H1 (cell line): ENCODE data around the gene ACER3. TPM values are rescaled to one million over a fixed set of nuclear protein-coding genes. Genes with fewer than 3 reads are reported as not detected.

Experiments
- CTCF ChIA-PET: fragments of 300-600 bp; sonication (Branson Sonifier 250); formaldehyde crosslinking; loops from one replicate; lab custom pipeline; 2021; ENCODE audit not compliant: partially characterized antibody; lab: Charles Lee
- POLR2A ChIA-PET: fragments of 300-600 bp; sonication (Branson Sonifier 250); formaldehyde crosslinking; loops from one replicate; lab custom pipeline; 2021; ENCODE audit warnings: inconsistent platforms; ENCODE audit not compliant: partially characterized antibody; lab: Charles Lee
- DNase-seq, 2 experiments: peaks; one replicate each; pipeline versions ENCODE4 v3.0.0 to v3.0.0-alpha.2; 2010 to 2022; ENCODE audit warnings: low spot score in 2 of 2, low read depth in 1 of 2, mixed read lengths in 1 of 2
- FAIRE-seq: peaks from 2 replicates; lab custom pipeline; 2011; peaks lifted over from hg19 to GRCh38; lab: Jason Lieb, UNC
- H2AFZ ChIP-seq: 2 replicates; pipeline ENCODE4 v1.8.1; 2012; ENCODE audit warnings: low read length, inconsistent platforms
- H2AK5ac ChIP-seq: 2 replicates; pipeline ENCODE4 v1.6.1; 2013; ENCODE audit warnings: low read depth, low read length
- H2BK120ac ChIP-seq: replicated peaks from 2 replicates; pipeline ENCODE3; 2013; ENCODE audit warnings: low read depth, low read length, inconsistent platforms
- H2BK12ac ChIP-seq: 2 replicates; pipeline ENCODE4 v1.6.1; 2013; ENCODE audit warnings: low read depth, low read length
- H2BK15ac ChIP-seq: 2 replicates; pipeline ENCODE4 v1.6.1; 2013; ENCODE audit warnings: low read length
- H2BK20ac ChIP-seq: 2 replicates; pipeline ENCODE4 v1.6.1; 2013; ENCODE audit warnings: low read length
- H2BK5ac ChIP-seq: 2 replicates; pipeline ENCODE4 v1.6.1; 2013; ENCODE audit warnings: low read depth, low read length
- H3K14ac ChIP-seq: 2 replicates; pipeline ENCODE4 v1.6.1; 2013; ENCODE audit warnings: inconsistent platforms; ENCODE audit not compliant: insufficient read length
- H3K18ac ChIP-seq: 2 replicates; pipeline ENCODE4 v1.6.1; 2013; ENCODE audit warnings: low read length; ENCODE audit errors: extremely low read depth
- H3K23ac ChIP-seq: 2 replicates; pipeline ENCODE4 v1.6.1; 2013; ENCODE audit warnings: inconsistent platforms; ENCODE audit not compliant: insufficient read length
- H3K23me2 ChIP-seq: 2 replicates; pipeline ENCODE4 v1.6.1; 2013; ENCODE audit warnings: low read depth, low read length
- H3K27ac ChIP-seq: 2 replicates; pipeline ENCODE4 v1.6.1; 2011; ENCODE audit warnings: low read depth, low read length, inconsistent platforms
- H3K27me3 ChIP-seq, 4 experiments: replicated peaks in 1 of 4; 1 replicate in 1 of 4; 2 replicates in 3 of 4; pipeline versions ENCODE4 v1.6.1 to v1.8.1; 2011 to 2013; ENCODE audit warnings: low read length in 3 of 4, mild to moderate bottlenecking in 3 of 4, inconsistent platforms in 2 of 4, mixed read lengths in 2 of 4, moderate library complexity in 1 of 4; ENCODE audit not compliant: control insufficient read depth in 3 of 4, insufficient read depth in 3 of 4; ENCODE audit errors: extremely low read depth in 1 of 4
- H3K36me3 ChIP-seq, 4 experiments: 2 replicates each; pipeline versions ENCODE4 v1.6.1 to v1.8.1; 2011 to 2013; ENCODE audit warnings: mild to moderate bottlenecking in 4 of 4, low read length in 3 of 4, moderate library complexity in 2 of 4, control low read depth in 1 of 4, inconsistent platforms in 1 of 4; ENCODE audit not compliant: insufficient read depth in 4 of 4, control insufficient read depth in 2 of 4
- H3K4ac ChIP-seq: replicated peaks from 2 replicates; pipeline ENCODE3; 2013; ENCODE audit warnings: low read length, low read depth, mixed read lengths, inconsistent platforms; ENCODE audit not compliant: insufficient read length
- H3K4me1 ChIP-seq, 4 experiments: replicated peaks in 1 of 4; 1 replicate in 1 of 4; 2 replicates in 3 of 4; pipeline versions ENCODE4 v1.6.1 to v1.8.1; 2011 to 2013; ENCODE audit warnings: low read length in 3 of 4, inconsistent platforms in 2 of 4, mixed read lengths in 1 of 4; ENCODE audit not compliant: insufficient read depth in 4 of 4, control insufficient read depth in 3 of 4
- H3K4me2 ChIP-seq, 2 experiments: 2 replicates each; pipeline versions ENCODE4 v1.6.1 to v1.8.1; 2011 to 2013; ENCODE audit warnings: low read depth in 2 of 2, low read length in 2 of 2, control low read depth in 1 of 2, inconsistent platforms in 1 of 2, mild to moderate bottlenecking in 1 of 2; ENCODE audit not compliant: insufficient read depth in 1 of 2
- H3K4me3 ChIP-seq, 4 experiments: fragments of 200-600, 300-600 bp in 1 of 4; sonication (generic), shearing (Covaris generic), sonication (Bioruptor Twin) in 1 of 4; 2 replicates each; pipeline versions ENCODE4 v1.5.1 to v1.8.1; 2011 to 2016; ENCODE audit warnings: low read length in 4 of 4, low read depth in 3 of 4, control low read depth in 2 of 4, inconsistent platforms in 2 of 4, mild to moderate bottlenecking in 2 of 4, mixed read lengths in 1 of 4, moderate library complexity in 1 of 4; ENCODE audit not compliant: insufficient read depth in 2 of 4; ENCODE audit errors: extremely low read depth in 1 of 4
- H3K56ac ChIP-seq: replicated peaks from 2 replicates; pipeline ENCODE3; 2013; ENCODE audit warnings: low read depth, mild to moderate bottlenecking, mixed read lengths, low read length, inconsistent platforms; ENCODE audit not compliant: insufficient read length
- H3K79me1 ChIP-seq: 2 replicates; pipeline ENCODE4 v1.6.1; 2013; ENCODE audit warnings: low read depth, low read length, control low read depth
- H3K79me2 ChIP-seq, 2 experiments: 2 replicates each; pipeline versions ENCODE4 v1.6.1 to v1.8.1; 2012 to 2013; ENCODE audit warnings: low read length in 2 of 2, mild to moderate bottlenecking in 2 of 2, inconsistent platforms in 1 of 2; ENCODE audit not compliant: insufficient read depth in 2 of 2, control insufficient read depth in 1 of 2
- H3K9ac ChIP-seq, 4 experiments: replicated peaks in 1 of 4; 1 replicate in 1 of 4; 2 replicates in 3 of 4; pipeline versions ENCODE4 v1.6.1 to v1.8.1; 2011 to 2013; ENCODE audit warnings: low read depth in 3 of 4, low read length in 3 of 4, control low read depth in 2 of 4, mild to moderate bottlenecking in 2 of 4, moderate library complexity in 2 of 4, inconsistent platforms in 1 of 4; ENCODE audit errors: extremely low read depth in 1 of 4
- H3K9me3 ChIP-seq, 2 experiments: 2 replicates each; pipeline versions ENCODE4 v1.6.1 to v1.8.1; 2012 to 2013; ENCODE audit warnings: mild to moderate bottlenecking in 2 of 2, moderate library complexity in 2 of 2, control low read depth in 1 of 2, inconsistent platforms in 1 of 2, low read depth in 1 of 2, low read length in 1 of 2, mixed read lengths in 1 of 2; ENCODE audit not compliant: insufficient read depth in 2 of 2
- H4K20me1 ChIP-seq, 2 experiments: replicated peaks in 1 of 2; 2 replicates each; pipeline versions ENCODE3 to v1.8.1; 2011 to 2013; ENCODE audit warnings: inconsistent platforms in 2 of 2, low read length in 2 of 2, mild to moderate bottlenecking in 1 of 2; ENCODE audit not compliant: insufficient read depth in 2 of 2, control insufficient read depth in 1 of 2
- H4K5ac ChIP-seq: 2 replicates; pipeline ENCODE4 v1.6.1; 2013; ENCODE audit warnings: low read length, low read depth, mixed read lengths, inconsistent platforms; ENCODE audit not compliant: insufficient read length
- H4K8ac ChIP-seq: 2 replicates; pipeline ENCODE4 v1.8.0; 2013; ENCODE audit warnings: mild to moderate bottlenecking, moderate library complexity, low read length, inconsistent platforms; ENCODE audit not compliant: insufficient read depth; ENCODE audit errors: extremely low read depth
- H4K91ac ChIP-seq: replicated peaks from 2 replicates; pipeline ENCODE3; 2013; ENCODE audit warnings: low read length, mixed read lengths, inconsistent platforms; ENCODE audit not compliant: insufficient read length
- ATF3 ChIP-seq: IDR thresholded peaks from 2 replicates; pipeline ENCODE4 v1.6.1; 2011; ENCODE audit warnings: low read depth, mild to moderate bottlenecking, low read length; ENCODE audit not compliant: insufficient read depth
- BRCA1 ChIP-seq: IDR thresholded peaks from 2 replicates; pipeline ENCODE4 v1.6.1; 2012; ENCODE audit warnings: low read depth, low read length, improper control_type of control experiment
- EGR1 ChIP-seq: IDR thresholded peaks from 2 replicates; pipeline ENCODE4 v1.6.1; 2011; ENCODE audit warnings: low read depth, low read length, borderline replicate concordance
- EP300 ChIP-seq, 2 experiments: IDR thresholded peaks; 1 replicate in 1 of 2; 2 replicates in 1 of 2; pipeline ENCODE4 v1.6.1; 2011 to 2012; ENCODE audit warnings: low read depth in 2 of 2, low read length in 2 of 2, mild to moderate bottlenecking in 2 of 2, borderline replicate concordance in 1 of 2, inconsistent platforms in 1 of 2, moderate library complexity in 1 of 2
- FOSL1 ChIP-seq: IDR thresholded peaks from 2 replicates; pipeline ENCODE4 v1.6.1; 2011; ENCODE audit warnings: mild to moderate bottlenecking, low read depth, low read length, moderate library complexity; ENCODE audit not compliant: insufficient read depth
- JUN ChIP-seq: IDR thresholded peaks from 2 replicates; pipeline ENCODE4 v1.6.1; 2011; ENCODE audit warnings: low read depth, mild to moderate bottlenecking, improper control_type of control experiment, low read length
- JUND ChIP-seq: IDR thresholded peaks from 2 replicates; pipeline ENCODE4 v1.6.1; 2011; ENCODE audit warnings: mild to moderate bottlenecking, improper control_type of control experiment, low read length
- KDM1A ChIP-seq: fragments of 200-600, 300-600 bp; sonication (generic); IDR thresholded peaks from 2 replicates; pipeline ENCODE4 v1.7.1; 2016; ENCODE audit warnings: mild to moderate bottlenecking, low read length, borderline replicate concordance
- MAFK ChIP-seq: IDR thresholded peaks from 2 replicates; pipeline ENCODE4 v1.6.1; 2012; ENCODE audit warnings: low read depth, mild to moderate bottlenecking, improper control_type of control experiment, low read length
- SIN3A ChIP-seq, 2 experiments: IDR thresholded peaks in 1 of 2; conservative IDR thresholded peaks in 1 of 2; 2 replicates each; pipeline ENCODE4 v1.6.1; 2011 to 2012; ENCODE audit warnings: low read length in 2 of 2, improper control_type of control experiment in 1 of 2, low read depth in 1 of 2, mild to moderate bottlenecking in 1 of 2
- TBP ChIP-seq: IDR thresholded peaks from 2 replicates; pipeline ENCODE4 v1.6.1; 2011; ENCODE audit warnings: low read depth, low read length, improper control_type of control experiment
- ZNF274 ChIP-seq: IDR thresholded peaks from 2 replicates; pipeline ENCODE4 v1.7.0; 2012; ENCODE audit warnings: low read length, borderline replicate concordance; ENCODE audit errors: extremely low read depth
- WGBS, 2 experiments: shearing (Covaris generic) in 1 of 2; methylation state at CpG; one replicate each; pipeline versions ENCODE4 v1.1.6 to v1.1.7; 2013 to 2015; ENCODE audit warnings: low lambda C conversion rate in 2 of 2, mixed read lengths in 2 of 2, inconsistent platforms in 1 of 2, low coverage in 1 of 2, missing lambda C conversion rate in 1 of 2; ENCODE audit not compliant: insufficient replicate concordance in 2 of 2, insufficient coverage in 1 of 2, insufficient read length in 1 of 2; ENCODE audit errors: extremely low coverage in 1 of 2, missing lambda C conversion rate in 1 of 2; 5-methylcytosine and 5-hydroxymethylcytosine counted together
- polyA plus RNA-seq, 7 experiments: library from polyadenylated mRNA; depleted of rRNA in 3 of 7; stranded (reverse) in 5 of 7; unstranded in 2 of 7; fragments of >200 nt in 5 of 7; fragments of 200-250 nt in 2 of 7; gene quantifications; 1 replicate in 5 of 7; 2 replicates in 1 of 7; 4 replicates in 1 of 7; pipeline versions ENCODE4 v1.2.1 to v1.2.3, GENCODE V29; 2011 to 2013; ENCODE audit warnings: missing spikeins in 2 of 7, mixed read lengths in 2 of 7
- total RNA-seq: library from RNA; stranded (reverse); fragmentation: NEBNext Ultra II Directional; extraction: Animal tissue kit (Norgen Biotek cat#: 25700); gene quantifications from 2 replicates; pipeline ENCODE4 v1.2.1, GENCODE V29; 2021

ACER3 gene
- total and polyA plus RNA-seq, 2 of the 8 experiments (the other 6 are each of a cell fraction or from before 2014, with no cell fraction given): 5.7 to 16.2 TPM

GRCh38 chr11:76845069-76845468 is 15.6 kb upstream of the ACER3 start:
- 70% methylated on average over 3 of the region's 3 CpGs; no CpG with 5 or more reads in 1 of the 2 experiments for WGBS, 2 experiments
- no peaks in the 10 kb centered on the region; a peak in 1 of 7 replicates for H3K4me1 ChIP-seq
- H2BK15ac ChIP-seq: no peak overlapping the region
- no peak for TF ChIP-seq ATF3
- no peak for TF ChIP-seq EGR1
- no peak for TF ChIP-seq ZNF274
- no peak for TF ChIP-seq JUND
- no peak for TF ChIP-seq JUN
- TF ChIP-seq FOSL1: no peak
- no peak for TF ChIP-seq BRCA1
- TF ChIP-seq TBP: no peak
- TF ChIP-seq KDM1A: no peak
- no peak for TF ChIP-seq EP300 (IDR thresholded peaks at IDR 0.05; ENCODE audit: borderline replicate concordance in 1 of 2, low read depth in 2 of 2, low read length in 2 of 2)
- TF ChIP-seq MAFK: no peak
- TF ChIP-seq SIN3A (conservative IDR thresholded peaks at IDR 0.05 in 1 of 2, IDR thresholded peaks at IDR 0.05 in 1 of 2; ENCODE audit: low read depth in 1 of 2, low read length in 2 of 2): no peak
- TF ChIP-seq, all 59 proteins: peak for 0
- Histone ChIP-seq H2BK12ac (no peak overlapping the region), H3K27ac (no peak overlapping the region), H3K79me2 (no peaks in the 10 kb centered on the region), H3K79me1 (no peaks in the 10 kb centered on the region), H2BK5ac (no peak overlapping the region), H3K4me3 (no peak overlapping the region), H3K23me2 (no peaks in the 10 kb centered on the region), H3K27me3 (no peaks in the 10 kb centered on the region), H2BK20ac (no peak overlapping the region), H3K4ac (no peak overlapping the region), H3K36me3 (no peaks in the 10 kb centered on the region), H2AFZ (no peak overlapping the region), H2BK120ac (no peak overlapping the region), H4K8ac (no peak overlapping the region), H3K56ac (no peak overlapping the region), H3K23ac (no peak overlapping the region), H3K9ac (no peak overlapping the region), H4K5ac (no peak overlapping the region), H4K91ac (no peak overlapping the region), H3K14ac (no peak overlapping the region), H3K4me2 (no peak overlapping the region), H4K20me1 (no peaks in the 10 kb centered on the region), H3K18ac (no peak overlapping the region), H3K9me3 (no peaks in the 10 kb centered on the region), H2AK5ac (no peak overlapping the region)
- ChIA-PET POLR2A (no interaction called here), CTCF (interaction anchor here (1.4 kb wide), 1 partner anchor 123 kb away, joined by 4 read pairs; no protein-coding TSS in a partner anchor)
- DNase-seq: no peak
- no peak for FAIRE-seq
